RWPE1 (cell line): Measurements from ENCODE around the gene TLK1.

Experiments
- CTCF ChIA-PET: fragments of 350-600 bp; sonication (Branson Sonifier 250); formaldehyde crosslinking; extraction: SDS; loops from one replicate; lab custom pipeline; 2021; lab: Yijun Ruan, JAX
- POLR2A ChIA-PET: fragments of 400-600 bp; formaldehyde crosslinking; extraction: SDS; loops from one replicate; lab custom pipeline; 2020; ENCODE audit warnings: antibody characterized with exemption; ENCODE audit not compliant: low non-redundant PET; lab: Yijun Ruan, JAX
- DNase-seq: peaks from one replicate; pipeline ENCODE4 v3.0.0; 2012; ENCODE audit warnings: low spot score
- H3K27ac ChIP-seq: fragments of 450-650 bp; 2 replicates; pipeline ENCODE4 v1.5.1; 2017
- TF ChIP-seq, protein P1 (sequence below): fragments of 450-650 bp; conservative IDR thresholded peaks from 2 replicates; pipeline ENCODE4 v1.5.1; 2017; ENCODE audit warnings: low read depth, mild to moderate bottlenecking

The TLK1 gene

DNA sequence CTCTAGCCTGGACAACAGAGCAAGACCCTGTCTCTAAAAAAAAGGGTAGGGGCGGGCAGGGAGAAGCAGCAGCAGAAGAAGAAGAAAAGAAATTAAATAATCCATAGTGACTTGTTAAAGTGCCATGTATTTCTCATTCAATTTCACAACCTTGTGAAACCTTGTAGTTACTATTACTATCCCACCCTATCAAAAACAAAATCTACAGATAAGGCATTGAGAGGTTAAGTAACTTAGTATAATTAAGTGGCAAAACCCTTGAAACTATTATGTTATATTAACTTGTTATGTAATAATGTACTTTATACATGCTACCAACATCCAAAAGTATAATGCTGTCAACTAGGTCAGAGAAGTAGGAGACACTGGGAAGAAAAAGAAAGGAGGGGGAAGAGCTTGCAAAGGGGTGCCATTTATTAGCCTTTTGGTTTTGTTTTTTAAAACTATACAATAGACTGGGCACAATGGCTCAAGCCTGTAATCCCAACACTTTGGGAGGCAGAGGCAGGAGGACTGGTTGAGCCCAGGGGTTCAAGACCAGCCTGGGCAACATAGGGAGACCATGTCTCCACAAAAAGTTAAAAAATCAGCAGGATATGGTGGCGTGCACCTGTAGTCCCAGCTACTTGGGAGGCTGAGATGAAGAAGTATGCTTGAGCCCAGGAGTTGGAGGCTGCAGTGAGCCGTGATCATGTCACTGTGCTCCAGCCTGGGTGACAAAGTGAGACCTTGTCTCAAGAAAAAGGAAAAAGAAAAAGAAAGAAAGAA lies 11.3 kb downstream of the TLK1 start:
- no peak for DNase-seq
- TF ChIP-seq, protein P1, sequence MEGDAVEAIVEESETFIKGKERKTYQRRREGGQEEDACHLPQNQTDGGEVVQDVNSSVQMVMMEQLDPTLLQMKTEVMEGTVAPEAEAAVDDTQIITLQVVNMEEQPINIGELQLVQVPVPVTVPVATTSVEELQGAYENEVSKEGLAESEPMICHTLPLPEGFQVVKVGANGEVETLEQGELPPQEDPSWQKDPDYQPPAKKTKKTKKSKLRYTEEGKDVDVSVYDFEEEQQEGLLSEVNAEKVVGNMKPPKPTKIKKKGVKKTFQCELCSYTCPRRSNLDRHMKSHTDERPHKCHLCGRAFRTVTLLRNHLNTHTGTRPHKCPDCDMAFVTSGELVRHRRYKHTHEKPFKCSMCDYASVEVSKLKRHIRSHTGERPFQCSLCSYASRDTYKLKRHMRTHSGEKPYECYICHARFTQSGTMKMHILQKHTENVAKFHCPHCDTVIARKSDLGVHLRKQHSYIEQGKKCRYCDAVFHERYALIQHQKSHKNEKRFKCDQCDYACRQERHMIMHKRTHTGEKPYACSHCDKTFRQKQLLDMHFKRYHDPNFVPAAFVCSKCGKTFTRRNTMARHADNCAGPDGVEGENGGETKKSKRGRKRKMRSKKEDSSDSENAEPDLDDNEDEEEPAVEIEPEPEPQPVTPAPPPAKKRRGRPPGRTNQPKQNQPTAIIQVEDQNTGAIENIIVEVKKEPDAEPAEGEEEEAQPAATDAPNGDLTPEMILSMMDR: no peak
- CTCF ChIA-PET: no interaction called here
- POLR2A ChIA-PET: no interaction called here
- H3K27ac ChIP-seq: no peak overlapping the region

- TF ChIP-seq, protein P1: no peak
- POLR2A ChIA-PET: no interaction called here
These were observed 13.6 kb downstream of the TLK1 start for GRCh38 chr2:171147081-171147480.

GRCh38 chr2:171146633-171147032 lies 14.1 kb downstream of the TLK1 start:
- ChIA-PET POLR2A (no interaction called here), CTCF (interaction anchor here (1.3 kb wide), 1 partner anchor 12 kb away, joined by 4 read pairs; no protein-coding TSS in a partner anchor)
- TF ChIP-seq, protein P1: no peak
- H3K27ac ChIP-seq: no peak overlapping the region
- peak; percentile 8 for DNase-seq

More at GRCh38 chr2:171147081-171147480, 13.6 kb downstream of the TLK1 start:
- CTCF ChIA-PET: interaction anchor here (0.6 to 1.3 kb wide), 2 partner anchors 12 to 195 kb away, joined by 3 to 4 read pairs; no protein-coding TSS in a partner anchor
- no peak for DNase-seq
- H3K27ac ChIP-seq: no peak overlapping the region

DNA sequence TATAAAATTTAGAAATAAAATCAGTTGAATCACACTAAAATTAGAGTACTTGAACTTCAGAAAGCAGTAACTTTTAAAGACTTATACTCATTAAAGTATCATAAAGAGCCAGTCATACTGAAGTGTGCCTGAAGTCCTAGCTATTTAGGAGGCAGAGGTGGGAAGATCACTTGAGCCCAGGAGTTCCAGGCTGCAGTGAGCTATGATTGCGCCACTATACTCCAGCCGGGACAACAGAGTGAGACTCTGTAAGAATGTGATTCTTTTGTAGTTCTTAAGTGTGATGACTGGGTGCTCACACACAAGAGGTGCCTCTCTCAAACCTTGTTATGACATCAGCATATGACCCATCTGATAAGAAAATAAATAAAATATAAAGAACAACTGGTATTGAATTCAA lies 14.6 kb downstream of the TLK1 start:
- TF ChIP-seq, protein P1: no peak
- DNase-seq: no peak
- no peak overlapping the region for H3K27ac ChIP-seq
- ChIA-PET CTCF (interaction anchor here (1.3 kb wide), 1 partner anchor 13 kb away, joined by 4 read pairs; no protein-coding TSS in a partner anchor), POLR2A (no interaction called here)

DNA sequence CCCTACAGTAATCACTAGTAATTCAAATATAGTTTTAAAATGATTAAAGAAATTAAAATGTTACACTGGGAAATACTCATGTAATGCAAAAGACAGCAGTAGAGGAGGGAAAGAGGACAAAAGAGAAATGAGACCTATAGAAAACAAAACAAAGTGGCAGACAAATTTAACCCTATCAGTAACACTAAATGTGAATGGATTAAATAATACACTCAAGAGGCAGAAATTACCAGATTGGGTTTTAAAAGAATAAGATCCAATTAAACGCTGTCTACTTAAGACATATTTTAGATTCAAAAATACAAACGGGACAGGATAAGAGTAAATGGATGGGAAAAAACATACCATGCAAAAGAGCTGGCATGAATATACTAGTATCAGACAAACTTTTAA lies 17.0 kb downstream of the TLK1 start:
- no peak for DNase-seq
- ChIA-PET POLR2A (no interaction called here), CTCF (no interaction called here)
- TF ChIP-seq, protein P1: no peak
- no peak overlapping the region for H3K27ac ChIP-seq

DNA sequence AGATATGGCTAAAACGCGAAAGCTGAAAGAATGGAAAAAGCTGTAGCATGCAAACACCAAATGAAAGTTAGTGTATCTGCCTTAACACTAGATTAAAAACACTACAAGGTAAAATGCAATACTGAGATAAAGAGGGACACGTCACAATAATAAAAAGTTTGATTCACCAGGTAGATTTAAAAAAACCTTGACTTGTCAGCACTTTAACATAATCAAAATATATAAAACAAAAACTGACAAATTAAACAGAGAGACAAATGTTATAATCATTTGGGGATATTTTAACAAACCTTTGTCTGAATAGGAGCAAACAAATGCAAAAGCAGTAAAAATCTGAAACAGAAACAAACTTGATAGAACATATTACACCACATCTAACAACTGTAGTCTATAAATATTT lies 18.3 kb downstream of the TLK1 start:
- CTCF ChIA-PET: no interaction called here
- DNase-seq: no peak
- POLR2A ChIA-PET: no interaction called here
- H3K27ac ChIP-seq: no peak overlapping the region
- TF ChIP-seq, protein P1: no peak
